Skeletal muscle satellite cell (primary cell): ENCODE results near the gene SLC30A2. TPM values are rescaled to one million over a fixed set of nuclear protein-coding genes. Genes with fewer than 3 reads are reported as not detected.

Experiments used
- H3K27me3 ChIP-seq: 2 replicates; pipeline ENCODE4 v1.7.0; 2013; ENCODE audit warnings: low read length; ENCODE audit not compliant: control insufficient read depth, insufficient read depth
- H3K36me3 ChIP-seq: 2 replicates; pipeline ENCODE4 v1.7.0; 2013; ENCODE audit warnings: mild to moderate bottlenecking, control low read depth, low read length; ENCODE audit not compliant: insufficient read depth
- H3K4me1 ChIP-seq: 2 replicates; pipeline ENCODE4 v1.7.0; 2013; ENCODE audit warnings: low read length; ENCODE audit not compliant: control insufficient read depth, insufficient read depth
- H3K4me2 ChIP-seq: 2 replicates; pipeline ENCODE4 v1.7.0; 2013; ENCODE audit warnings: mild to moderate bottlenecking, low read length
- H3K4me3 ChIP-seq: 2 replicates; pipeline ENCODE4 v1.7.0; 2013; ENCODE audit warnings: low read length
- H3K9ac ChIP-seq: 2 replicates; pipeline ENCODE4 v1.7.0; 2013; ENCODE audit warnings: mild to moderate bottlenecking, low read depth, low read length, moderate library complexity
- H3K9me3 ChIP-seq: replicated peaks from 2 replicates; pipeline ENCODE4 v1.7.0; 2013; ENCODE audit warnings: mild to moderate bottlenecking, control low read depth, low read length
- small RNA-seq: library from RNA; depleted of rRNA; stranded (forward); fragments of <200 nt; gene quantifications from one replicate; pipeline ENCODE3, GENCODE V24; 2012

Gene SLC30A2

GRCh38 chr1:25989440-25990234 is 56.3 kb downstream of the SLC30A2 start:
- Histone ChIP-seq H3K9ac (no peak overlapping the region), H3K9me3 (no peaks in the 10 kb centered on the region), H3K4me1 (peaks cover 9% of the 10 kb centered on the region), H3K4me3 (no peak overlapping the region), H3K36me3 (no peaks in the 10 kb centered on the region), H3K4me2 (no peak overlapping the region), H3K27me3 (no peaks in the 10 kb centered on the region)

GRCh38 chr1:25987951-25988350 is 58.0 kb downstream of the SLC30A2 start:
- Histone ChIP-seq H3K4me3 (no peak overlapping the region), H3K4me1 (peaks cover 9% of the 10 kb centered on the region), H3K9ac (no peak overlapping the region), H3K4me2 (no peak overlapping the region), H3K36me3 (peaks cover 14% of the 10 kb centered on the region), H3K27me3 (no peaks in the 10 kb centered on the region), H3K9me3 (no peaks in the 10 kb centered on the region)

Small RNAs within 50 kb of the gene (small RNA-seq; reads per million reads assigned to genes)
- gene RF00283: not detected
- gene RF00492: not detected
